Stimulated activated CD8-positive, alpha-beta memory T cell treated with anti-CD3 and anti-CD28 coated beads, Interleukin-7, amount 100 ng/mL, for 24 hours (primary cell): ENCODE measurements around the gene CASTOR1.

Experiments used
- DNase-seq: peaks from one replicate; pipeline ENCODE4 v3.0.0-alpha.2; 2020; ENCODE audit warnings: low read depth

Gene CASTOR1

GRCh38 chr22:30284172-30284571 is 5.1 kb downstream of the CASTOR1 start:
- DNase-seq, result no peak

DNA sequence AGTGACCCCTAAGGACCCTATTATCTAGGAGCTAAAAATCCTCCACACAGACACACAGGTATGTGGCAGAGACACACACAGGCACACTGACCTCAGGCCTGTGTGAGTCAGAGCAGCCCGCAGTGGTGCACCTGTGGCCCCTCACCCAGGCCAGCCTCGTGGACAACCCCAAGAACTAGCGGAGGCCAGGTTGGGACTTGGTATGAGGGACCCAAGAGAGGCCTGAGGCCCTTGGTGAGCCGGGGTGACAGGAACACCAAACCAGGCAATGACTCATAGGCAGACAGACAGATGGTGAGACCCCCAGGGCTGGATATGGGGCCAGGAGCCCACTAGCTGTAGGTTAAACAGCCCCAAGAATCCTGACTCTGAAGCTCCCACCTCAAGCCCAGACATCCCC is 6.0 kb downstream of the CASTOR1 start:
- DNase-seq, result no peak

- no peak for DNase-seq
These were observed 6.7 kb downstream of the CASTOR1 start for GRCh38 chr22:30282616-30283046.

- no peak for DNase-seq
These were observed 8.8 kb downstream of the CASTOR1 start for GRCh38 chr22:30280505-30280904.

DNA sequence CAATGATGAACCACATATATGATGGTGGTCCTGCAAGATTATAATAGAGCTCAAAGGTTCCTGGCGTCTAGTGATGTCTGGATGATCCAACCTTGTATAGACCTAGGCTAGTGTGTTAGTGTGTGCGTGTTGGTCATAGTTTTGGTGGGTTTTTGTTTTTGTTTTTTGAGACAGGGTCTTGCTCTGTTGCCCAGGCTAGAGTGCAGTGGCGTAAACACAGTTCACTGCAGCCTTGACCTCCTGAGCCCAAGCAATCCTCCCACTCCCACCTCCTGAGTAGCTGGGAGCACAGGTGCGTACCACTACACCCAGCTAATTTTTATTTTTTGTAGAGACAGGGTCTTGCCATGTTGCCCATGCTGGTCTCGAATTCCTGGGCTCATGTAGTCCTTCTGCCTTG is 9.4 kb downstream of the CASTOR1 start:
- no peak for DNase-seq

- no peak for DNase-seq
These were observed 10.1 kb downstream of the CASTOR1 start for GRCh38 chr22:30279046-30279788.

DNA sequence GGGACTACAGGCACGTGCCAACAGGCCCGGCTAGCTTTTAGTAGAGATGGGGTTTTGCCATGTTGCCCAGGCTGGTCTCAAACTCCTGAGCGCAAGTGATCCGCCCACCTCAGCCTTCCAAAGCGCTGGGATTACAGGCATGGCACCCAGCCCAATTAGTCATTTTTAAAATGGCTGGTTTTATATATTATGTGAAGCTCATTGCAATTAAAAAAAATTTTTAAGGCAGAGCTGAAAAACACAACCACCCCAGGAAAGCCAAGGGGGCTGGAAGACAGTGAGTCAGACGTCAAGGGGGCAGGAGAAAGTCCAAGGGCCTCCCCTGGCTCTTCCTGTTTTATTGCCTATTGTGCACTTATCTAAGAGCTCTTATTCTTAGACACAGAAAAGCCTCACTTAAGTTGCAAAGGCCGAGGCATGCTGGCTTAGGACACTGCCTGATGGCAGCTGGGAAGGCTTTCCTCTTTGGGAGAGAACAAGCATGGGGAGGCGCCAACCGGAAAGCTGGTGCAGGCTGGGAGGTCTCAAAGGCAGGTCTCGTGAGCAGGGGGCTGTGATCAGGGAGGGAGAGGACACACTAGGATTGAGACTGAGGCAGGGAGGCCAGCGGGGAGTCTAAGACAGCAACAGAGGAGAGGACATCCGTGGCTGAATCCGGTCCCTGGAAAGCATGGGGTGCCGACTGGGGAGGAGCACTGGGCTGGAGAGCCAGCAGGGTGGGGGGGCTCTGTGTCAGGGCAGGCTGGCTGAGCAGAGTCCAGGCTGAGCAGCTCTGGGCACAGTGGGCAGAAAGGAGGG is 11.6 kb downstream of the CASTOR1 start:
- no peak for DNase-seq

DNA sequence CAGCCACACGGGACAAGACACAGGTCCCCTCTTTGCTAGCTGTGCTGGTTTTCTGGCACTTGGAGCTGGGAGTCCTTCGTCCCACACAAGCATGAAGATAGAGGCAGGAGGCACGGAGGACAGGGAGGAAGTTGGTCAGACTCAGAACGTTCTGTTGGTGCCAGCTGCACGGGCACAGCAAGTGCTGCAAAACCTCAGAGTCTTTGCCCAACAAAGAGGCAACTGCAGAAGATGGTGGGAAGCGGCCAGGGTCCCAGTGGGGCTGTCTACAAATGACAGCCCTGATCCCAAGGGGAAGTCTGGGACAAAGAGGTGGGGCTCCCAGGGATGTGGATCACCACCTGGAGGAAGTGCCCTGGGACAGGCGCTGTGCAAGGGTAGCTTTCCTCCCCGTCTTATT is 13.3 kb downstream of the CASTOR1 start:
- DNase-seq, result no peak

GRCh38 chr22:30275625-30276024 is 13.7 kb downstream of the CASTOR1 start:
- DNase-seq, result no peak

- DNase-seq, result no peak
These were observed 14.9 kb downstream of the CASTOR1 start for GRCh38 chr22:30274437-30274812.

DNA sequence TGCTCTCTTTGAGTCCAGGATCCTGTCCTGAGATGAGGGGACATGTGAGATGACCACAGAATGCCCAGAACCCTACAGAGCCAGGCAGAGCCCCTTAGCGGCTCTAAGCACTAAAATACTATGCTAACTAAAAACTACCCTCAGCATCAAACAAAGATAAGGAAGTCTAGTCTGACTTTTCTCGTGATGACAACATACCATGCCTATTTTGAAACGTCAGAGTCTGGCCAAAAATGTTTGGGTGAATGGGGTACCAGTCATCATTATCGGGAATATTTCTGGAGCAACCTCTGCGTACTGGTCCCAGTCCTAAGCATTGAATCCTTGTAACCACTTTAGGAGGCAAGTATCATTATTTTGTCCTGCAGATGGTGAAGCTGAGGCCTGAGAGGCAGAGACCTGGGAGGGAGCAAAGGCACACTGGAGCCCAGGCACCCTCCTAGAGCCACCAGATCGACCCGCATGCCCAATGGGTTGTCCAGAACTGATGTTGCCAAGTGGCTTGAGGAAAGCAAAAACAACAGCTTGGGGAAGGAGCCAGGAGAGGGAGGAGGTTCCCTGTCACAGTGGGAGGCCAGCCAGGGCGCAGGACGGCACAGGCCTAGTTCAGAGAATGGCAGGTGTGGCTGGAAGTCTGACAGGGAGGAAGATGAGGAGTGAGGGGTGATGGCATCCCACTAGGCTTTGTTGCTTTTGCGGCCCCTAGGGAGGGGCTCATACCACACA is 15.4 kb downstream of the CASTOR1 start:
- DNase-seq, result no peak

- DNase-seq, result no peak
These were observed 16.3 kb downstream of the CASTOR1 start for GRCh38 chr22:30272781-30273601.

DNA sequence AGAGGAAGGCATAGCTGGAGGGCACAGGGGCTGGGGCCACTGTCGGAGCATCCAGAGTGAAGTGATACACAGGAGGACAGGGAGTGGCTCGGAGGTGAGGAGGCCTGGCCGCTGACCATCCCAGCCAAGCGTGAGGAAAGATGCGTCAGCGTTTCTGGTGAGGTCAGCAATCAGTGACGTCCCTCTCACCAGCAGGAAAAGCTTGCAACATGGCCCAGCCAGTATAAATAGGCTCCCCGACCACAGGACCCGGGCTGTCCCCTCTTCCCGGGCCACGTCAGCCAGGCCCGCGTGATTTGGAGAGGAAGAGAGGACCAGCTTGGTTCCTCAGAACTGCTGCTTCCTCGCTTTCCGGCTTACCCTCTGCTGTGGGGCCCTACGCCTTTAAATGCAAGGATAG is 18.5 kb downstream of the CASTOR1 start:
- no peak for DNase-seq

DNA sequence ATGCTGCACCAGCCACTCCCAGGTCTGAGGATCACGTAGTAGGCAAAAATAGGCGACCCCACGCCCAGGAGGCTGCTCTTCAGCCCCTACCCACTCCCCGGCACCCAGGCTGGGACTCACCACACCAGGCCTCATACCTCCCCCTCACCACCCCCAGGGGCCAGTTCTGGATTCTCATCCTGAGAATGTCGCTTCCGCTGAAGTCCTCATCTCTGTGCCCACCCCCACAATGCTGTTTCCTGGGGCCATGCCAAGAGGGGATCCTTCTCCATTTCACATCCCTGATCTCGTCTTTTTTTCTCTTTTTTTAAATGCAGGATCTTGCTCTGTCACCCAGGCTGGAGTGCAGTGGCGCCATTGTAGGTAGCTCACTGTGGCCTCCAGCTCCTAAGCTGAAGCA is 21.0 kb downstream of the CASTOR1 start:
- no peak for DNase-seq

- DNase-seq, result no peak
These were observed 21.7 kb downstream of the CASTOR1 start for GRCh38 chr22:30267382-30268302.

DNA sequence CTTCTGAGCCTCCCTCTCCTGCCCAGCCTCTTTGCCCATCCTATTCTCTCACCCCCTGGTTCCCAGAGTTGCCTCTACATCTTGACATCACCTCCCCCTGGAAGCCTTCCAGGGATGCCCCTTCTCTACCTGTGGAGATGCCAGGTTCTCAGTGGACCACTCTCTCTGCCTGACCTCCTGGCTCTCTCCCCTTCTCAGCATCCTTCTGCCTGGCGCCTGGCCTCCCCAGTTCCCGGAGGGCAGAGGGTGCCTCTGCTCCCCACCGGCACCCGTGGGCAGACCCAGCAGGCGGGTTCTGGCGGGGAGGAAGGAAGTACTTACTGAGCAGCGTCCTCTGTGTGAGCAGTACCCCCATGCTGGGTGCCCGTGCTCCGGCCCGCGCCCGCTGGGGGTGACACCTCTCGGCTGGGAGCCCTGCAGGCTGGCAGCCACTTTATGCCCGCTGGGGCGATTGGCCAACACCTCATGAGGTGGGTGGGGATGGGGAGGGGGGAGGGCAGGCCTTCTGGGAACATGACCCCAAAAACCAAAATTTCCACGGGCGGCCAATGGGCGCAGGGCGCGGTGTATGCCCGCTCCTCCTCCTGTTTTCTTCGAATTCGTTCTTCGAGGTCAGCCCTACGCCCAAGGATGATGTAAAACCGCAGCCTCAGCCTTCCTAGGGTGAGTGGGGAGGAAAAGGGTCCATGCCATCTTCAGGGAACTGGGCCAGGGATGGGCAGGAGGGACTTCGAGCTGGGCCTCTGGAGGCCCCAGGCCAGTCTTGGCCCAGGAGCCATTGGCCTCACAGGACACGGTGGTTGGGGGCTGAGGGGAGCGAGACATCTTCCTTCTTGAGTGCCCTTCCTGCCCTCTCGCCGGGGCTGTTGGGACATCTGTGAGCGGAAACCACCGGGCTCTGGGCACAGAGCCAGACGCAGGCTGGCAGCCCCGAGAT is 22.6 kb downstream of the CASTOR1 start, which contains the start of gene OSM:
Gene OSM, minus strand, starts transcription at position 407 of the 937 bp plus-strand sequence. Its CDS starts 52 bp downstream, at position 355.
- DNase-seq, result peak; percentile 41

DNA sequence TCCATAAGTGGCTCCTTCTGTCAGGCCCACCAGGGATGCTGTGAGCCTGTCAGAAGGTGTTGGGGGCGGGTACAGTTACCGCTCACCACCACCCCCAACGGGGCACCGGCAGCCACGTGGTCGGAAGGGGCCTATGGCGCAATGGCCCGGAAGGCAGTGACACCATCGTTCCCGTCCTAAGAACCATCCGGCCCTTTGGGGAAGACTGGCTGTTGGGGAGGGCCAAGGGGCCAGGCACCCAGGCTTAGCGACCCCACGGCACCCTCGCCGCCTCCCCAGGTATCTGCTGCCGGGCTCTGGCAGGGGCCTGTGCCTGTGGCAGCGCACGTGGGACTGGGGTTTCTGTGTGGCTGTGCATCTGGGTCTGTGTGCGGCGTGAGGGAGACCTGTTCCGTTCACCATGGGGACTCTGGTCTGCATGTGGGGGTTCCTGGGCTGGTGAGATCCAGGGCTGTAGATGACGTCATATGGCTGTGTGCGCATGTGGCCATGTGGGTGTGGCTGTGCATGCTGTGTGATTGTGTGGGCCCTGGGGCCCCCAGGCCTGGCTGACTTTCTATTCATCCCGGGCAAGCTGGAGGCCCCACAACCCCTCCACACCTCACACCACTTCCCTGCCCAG is 23.4 kb downstream of the CASTOR1 start:
- peak; percentile 70 for DNase-seq

DNA sequence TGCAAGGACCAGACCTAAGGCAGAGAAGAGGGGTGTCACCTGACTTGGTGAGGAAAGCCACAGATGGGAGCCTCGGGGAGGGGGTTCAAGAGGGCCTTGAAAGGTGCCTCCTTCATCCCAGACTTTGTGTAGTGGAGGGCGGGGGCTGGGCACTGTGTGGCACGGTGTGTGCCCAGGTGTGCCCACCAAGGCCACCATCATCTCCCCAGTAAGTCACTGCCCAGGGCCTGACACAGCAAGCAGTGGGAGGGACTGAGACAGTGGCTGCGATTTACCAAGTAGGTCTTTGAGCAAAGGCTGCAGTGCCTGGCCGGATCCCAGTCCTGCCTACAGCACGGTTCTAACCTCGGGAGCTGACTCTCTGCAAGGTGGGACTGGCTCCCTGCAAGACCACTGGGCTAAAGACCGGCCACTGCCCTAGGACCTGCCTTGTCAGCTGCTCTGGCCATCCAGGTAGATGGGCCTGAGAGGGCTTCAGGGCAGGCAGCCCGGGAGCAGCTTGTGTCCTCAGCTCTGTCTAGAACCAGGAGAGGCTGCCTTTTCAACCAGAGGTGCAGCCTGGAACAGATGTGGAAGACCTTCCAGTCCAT is 24.1 kb downstream of the CASTOR1 start:
- DNase-seq, result no peak

DNA sequence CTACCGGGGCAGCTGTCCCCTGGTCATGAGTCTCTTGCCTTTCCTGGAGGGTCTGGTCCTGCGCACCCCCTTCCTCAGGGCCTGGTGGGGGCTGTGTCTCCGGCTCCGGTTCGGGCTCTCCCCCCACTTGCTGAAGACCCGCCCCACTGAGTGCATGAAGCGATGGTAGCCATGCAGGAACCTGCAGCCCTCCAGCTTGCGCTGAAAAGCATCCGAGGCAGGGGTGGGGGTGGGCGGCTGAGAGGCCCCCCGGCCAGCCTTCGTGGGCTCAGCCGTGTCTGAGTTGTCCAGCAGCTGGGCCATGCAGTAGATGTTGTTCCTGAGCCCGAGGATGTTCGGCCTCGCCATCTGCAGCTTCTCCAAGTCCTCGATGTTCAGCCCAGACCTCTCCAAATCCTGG is 25.4 kb downstream of the CASTOR1 start:
- no peak for DNase-seq
